Measurements from ENCODE around the gene GALR3.

The GALR3 gene

GRCh38 chr22:37822079-37822833 is 926 bp upstream of the GALR3 start:
- DNase-seq (ENCODE audit: low spot score), result no peak

GRCh38 chr22:37824674-37825641 is 1.8 kb downstream of the GALR3 start:
- DNase-seq (ENCODE audit: low spot score), result no peak

- DNase-seq (ENCODE audit: low spot score), result no peak
These were observed 3.9 kb downstream of the GALR3 start for GRCh38 chr22:37827056-37827455.

GRCh38 chr22:37830093-37830842 is 7.1 kb downstream of the GALR3 start:
- DNase-seq (ENCODE audit: low spot score), result no peak

GRCh38 chr22:37831472-37831871 is 8.3 kb downstream of the GALR3 start:
- no peak for DNase-seq (ENCODE audit: low spot score)

GRCh38 chr22:37832022-37832857 is 9.1 kb downstream of the GALR3 start:
- DNase-seq (ENCODE audit: low spot score), result no peak

GRCh38 chr22:37842015-37842793 is 19.0 kb downstream of the GALR3 start:
- no peak for DNase-seq (ENCODE audit: low spot score)

GRCh38 chr22:37843741-37844089 is 20.5 kb downstream of the GALR3 start:
- peak; percentile 40 for DNase-seq (ENCODE audit: low spot score)

GRCh38 chr22:37844904-37845329 is 21.7 kb downstream of the GALR3 start:
- DNase-seq (ENCODE audit: low spot score), result no peak

GRCh38 chr22:37846433-37846832 is 23.3 kb downstream of the GALR3 start:
- no peak for DNase-seq (ENCODE audit: low spot score)

- DNase-seq (ENCODE audit: low spot score), result no peak
These were observed 25.5 kb downstream of the GALR3 start for GRCh38 chr22:37848587-37849088.

GRCh38 chr22:37849089-37849751 is 26.0 kb downstream of the GALR3 start, which contains the start of gene EIF3L:
EIF3L (plus strand) TSS chr22:37849419; CDS start chr22:37849450, 31 bp downstream.
- peak; percentile 97 for DNase-seq (ENCODE audit: low spot score)

GRCh38 chr22:37850801-37851200 is 27.6 kb downstream of the GALR3 start:
- no peak for DNase-seq (ENCODE audit: low spot score)

- no peak for DNase-seq (ENCODE audit: low spot score)
These were observed 29.2 kb downstream of the GALR3 start for GRCh38 chr22:37852418-37852817.

- no peak for DNase-seq (ENCODE audit: low spot score)
These were observed 31.8 kb downstream of the GALR3 start for GRCh38 chr22:37854946-37855345.

GRCh38 chr22:37855462-37855861 is 32.3 kb downstream of the GALR3 start:
- no peak for DNase-seq (ENCODE audit: low spot score)

GRCh38 chr22:37860796-37861421 is 37.7 kb downstream of the GALR3 start:
- DNase-seq (ENCODE audit: low spot score), result no peak

GRCh38 chr22:37862570-37863325 is 39.6 kb downstream of the GALR3 start:
- DNase-seq (ENCODE audit: low spot score), result no peak

All from AG08395 (cell line).